Hematopoietic multipotent progenitor cell treated with erythropoietin and hydrocortisone succinate and interleukin-3 and kit ligand, for 8 days (in vitro differentiated cells): ENCODE data around the gene DCAF15.
A peak's percentile ranks its signal among the peaks of the same experiment; 100 is the strongest.

Experiments
- DNase-seq: peaks from one replicate; pipeline ENCODE4 v3.0.0-alpha.2; 2015

The DCAF15 gene

DNA sequence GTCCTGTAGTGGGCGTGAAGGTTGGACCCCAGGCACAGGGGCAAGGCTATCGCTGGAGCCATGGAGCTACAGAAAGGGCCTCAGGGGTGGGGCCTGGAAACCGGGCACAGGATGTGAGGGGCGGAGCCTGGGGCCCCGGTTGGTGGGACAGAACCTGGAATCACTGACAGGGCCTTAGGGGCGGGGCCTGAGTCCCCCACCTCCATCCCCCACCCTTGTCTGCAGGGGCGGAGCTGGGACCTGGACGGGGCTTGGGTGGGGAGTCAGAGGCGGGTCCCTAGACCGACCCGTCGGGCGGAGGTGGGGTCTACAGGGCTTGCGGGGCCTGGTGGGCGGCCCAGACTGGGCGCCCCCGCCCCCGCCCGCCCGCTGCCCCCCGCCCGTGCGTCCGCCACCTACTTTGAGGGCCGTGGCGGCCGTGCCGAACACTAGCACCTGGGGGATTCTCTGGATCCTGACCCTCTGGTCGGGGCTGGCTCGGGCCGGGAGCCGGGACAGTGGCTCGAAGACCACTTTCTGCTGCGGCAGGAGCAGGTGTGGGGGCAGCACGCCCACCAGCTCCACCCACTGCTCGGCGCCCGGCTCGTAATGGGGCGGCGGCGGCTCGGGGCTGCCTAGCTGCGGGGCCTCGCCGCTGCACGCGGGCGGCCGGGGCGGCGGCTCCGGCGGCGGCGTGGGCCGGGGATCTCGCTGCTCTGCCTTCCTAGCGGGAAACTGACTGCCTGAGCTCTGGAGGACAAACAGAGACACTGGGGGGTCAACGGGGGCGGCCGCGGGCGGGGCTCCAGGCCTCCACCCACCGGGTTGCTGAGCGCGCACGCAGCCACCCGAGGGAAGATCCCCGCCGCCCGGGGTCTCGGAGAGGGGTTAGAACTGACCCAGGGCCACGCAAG, 26.3 kb downstream of the DCAF15 start:
- peak; percentile 69 for DNase-seq

DNA sequence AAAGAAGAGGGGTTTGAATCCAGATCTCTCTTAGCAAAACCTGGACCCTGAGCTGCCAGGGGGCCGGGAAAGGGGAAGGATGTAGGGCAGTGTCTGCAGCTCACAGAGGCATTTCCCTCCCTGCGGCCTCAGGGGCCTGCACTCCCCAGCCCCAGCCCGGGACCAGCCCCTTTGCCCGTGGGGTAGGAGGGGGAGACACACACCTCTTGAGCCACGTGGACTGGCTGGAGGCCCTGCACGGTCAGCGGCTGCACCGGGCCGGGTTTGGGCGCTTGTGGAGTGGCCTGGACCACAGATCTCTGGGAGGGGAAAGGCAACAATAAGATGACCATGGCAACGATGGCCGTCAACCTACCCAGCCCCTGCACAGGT, 26.9 kb downstream of the DCAF15 start:
- DNase-seq = no peak

DNA sequence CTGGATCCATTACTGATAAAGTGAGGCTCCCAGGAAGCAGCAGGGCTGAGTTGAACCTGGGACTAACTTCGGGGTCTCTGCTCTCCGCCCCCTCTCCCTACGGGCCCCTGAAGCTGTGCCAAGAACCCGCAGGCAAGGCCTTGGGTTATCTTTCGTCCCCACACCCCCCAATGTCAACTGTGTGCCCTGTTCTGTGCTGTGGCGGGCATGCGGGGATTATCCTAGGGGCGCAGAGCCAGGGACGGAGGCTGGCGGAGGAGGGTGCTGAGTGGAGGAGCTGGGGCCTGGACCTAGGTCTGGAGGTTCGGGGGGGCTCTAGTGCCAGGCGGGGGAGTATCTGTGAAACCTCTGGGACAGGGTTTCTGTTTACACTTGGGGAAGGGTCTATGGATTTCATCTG, 27.4 kb downstream of the DCAF15 start:
- DNase-seq = peak; percentile 43

- no peak for DNase-seq
These were observed 28.0 kb downstream of the DCAF15 start for GRCh38 chr19:13980340-13980739.

DNA sequence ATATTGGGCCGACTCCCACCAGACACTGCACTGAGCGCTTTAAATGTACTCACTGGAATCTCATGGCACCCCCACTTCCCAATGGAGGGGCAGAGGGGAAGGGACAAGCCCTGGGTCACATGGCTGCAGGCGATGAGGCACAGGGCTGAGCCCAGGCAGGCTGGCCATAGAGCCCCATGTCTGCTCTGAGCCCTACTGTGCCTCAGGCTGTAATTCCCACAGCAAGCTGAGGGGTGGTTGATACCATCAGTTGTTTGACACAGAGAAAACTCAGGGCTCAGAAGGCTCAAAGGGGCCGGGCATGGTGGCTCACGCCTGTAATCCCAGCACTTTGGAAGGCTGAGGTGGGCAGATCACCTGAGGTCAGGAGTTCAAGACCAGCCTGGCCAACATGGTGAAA, 28.7 kb downstream of the DCAF15 start:
- DNase-seq = no peak

DNA sequence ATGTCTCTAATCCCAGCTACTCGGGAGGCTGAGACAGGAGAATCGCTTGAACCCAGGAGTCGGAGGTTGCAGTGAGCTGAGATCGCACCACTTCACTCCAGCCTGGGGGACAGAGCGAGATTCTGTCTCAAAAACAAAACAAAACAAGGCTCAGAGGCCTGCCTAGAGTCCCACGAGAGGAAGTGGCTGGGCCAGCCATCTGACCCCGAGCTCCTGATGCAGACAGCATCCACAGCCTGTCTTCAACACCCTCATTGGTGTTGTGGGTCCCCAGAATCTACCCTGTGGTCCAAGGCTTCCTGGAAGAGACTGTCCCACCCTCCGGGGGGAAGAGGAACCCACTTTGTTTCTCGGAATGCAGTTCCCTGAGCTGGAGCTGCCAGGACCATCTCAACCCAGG, 29.2 kb downstream of the DCAF15 start:
- no peak for DNase-seq

- DNase-seq = no peak
These were observed 29.7 kb downstream of the DCAF15 start for GRCh38 chr19:13981988-13982501.

- DNase-seq = no peak
These were observed 30.5 kb downstream of the DCAF15 start for GRCh38 chr19:13982773-13983172.

DNA sequence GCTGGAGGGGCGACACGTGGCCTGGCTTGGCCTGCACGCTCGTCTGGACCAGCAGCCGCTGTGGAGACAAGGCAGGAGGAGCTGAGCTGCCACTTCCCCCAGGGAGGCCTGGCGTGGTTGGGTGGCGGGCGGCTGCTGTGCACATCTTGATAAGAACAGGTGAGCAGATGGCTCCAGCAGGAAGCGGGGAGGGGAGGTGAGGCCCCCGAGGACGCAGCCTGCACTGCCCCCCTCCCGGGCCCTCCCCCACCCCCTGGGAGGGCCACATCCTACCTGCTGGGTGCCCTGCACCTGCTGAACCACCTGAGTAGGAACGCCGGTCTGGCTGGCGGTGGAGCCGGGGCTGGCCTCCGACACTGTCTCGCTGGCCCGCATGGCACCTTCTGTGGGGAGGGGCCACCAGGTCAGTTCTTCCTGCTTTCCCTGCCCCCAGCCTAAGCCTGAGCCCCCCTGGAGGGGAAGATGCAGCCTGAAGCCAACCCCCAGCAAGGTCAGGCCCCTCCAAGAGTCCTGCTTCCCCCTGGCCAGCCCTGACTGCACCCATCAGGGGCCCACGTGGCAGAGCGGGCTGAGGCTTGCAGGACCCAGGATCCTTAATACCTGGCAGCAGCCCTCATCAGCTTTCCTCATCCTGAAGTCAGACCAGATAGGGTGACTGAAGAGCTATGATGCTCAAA, 31.0 kb downstream of the DCAF15 start:
- no peak for DNase-seq

- DNase-seq = no peak
These were observed 31.9 kb downstream of the DCAF15 start for GRCh38 chr19:13984186-13984585.

DNA sequence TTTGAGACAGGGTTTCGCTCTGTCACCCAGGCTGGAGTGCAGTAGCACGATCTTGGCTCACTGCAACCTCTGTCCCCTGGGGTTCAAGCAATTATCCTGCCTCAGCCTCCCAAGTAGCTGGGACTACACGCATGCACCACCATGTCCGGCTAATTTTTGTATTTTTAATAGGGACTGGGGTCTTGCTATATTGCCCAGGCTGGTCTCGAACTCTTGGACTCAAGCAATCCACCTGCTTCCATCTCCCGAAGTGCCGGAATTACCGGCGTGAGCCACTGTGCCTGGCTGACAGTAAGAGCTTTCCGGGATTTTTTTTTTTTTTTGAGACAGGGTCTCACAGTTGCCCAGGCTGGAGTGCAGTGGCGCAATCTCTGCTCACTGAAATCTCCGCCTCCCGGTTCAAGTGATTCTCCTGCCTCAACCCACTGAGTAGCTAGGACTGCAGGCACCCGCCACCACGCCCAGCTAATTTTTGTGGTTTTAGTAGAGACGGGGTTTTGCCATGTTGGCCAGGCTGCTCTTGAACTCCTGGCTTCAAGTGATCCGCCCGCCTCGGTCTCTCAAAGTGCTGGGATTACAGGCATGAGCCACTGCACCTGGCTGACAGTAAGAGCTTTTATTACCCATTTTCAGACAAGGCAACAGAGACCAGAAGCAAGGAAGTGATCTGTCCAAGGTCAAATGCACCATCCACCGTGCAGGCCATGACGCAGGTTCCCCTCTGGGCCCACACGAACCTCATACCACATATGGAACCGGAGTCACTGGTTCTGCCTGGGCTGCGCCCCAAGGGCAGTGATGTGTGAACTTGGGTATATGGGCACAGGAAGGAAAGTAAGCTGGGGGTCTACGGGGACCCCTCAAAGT, 32.8 kb downstream of the DCAF15 start:
- DNase-seq = no peak

GRCh38 chr19:13985771-13986347, 33.5 kb downstream of the DCAF15 start:
- no peak for DNase-seq

GRCh38 chr19:13986348-13986904, 34.1 kb downstream of the DCAF15 start:
- peak; percentile 78 for DNase-seq

DNA sequence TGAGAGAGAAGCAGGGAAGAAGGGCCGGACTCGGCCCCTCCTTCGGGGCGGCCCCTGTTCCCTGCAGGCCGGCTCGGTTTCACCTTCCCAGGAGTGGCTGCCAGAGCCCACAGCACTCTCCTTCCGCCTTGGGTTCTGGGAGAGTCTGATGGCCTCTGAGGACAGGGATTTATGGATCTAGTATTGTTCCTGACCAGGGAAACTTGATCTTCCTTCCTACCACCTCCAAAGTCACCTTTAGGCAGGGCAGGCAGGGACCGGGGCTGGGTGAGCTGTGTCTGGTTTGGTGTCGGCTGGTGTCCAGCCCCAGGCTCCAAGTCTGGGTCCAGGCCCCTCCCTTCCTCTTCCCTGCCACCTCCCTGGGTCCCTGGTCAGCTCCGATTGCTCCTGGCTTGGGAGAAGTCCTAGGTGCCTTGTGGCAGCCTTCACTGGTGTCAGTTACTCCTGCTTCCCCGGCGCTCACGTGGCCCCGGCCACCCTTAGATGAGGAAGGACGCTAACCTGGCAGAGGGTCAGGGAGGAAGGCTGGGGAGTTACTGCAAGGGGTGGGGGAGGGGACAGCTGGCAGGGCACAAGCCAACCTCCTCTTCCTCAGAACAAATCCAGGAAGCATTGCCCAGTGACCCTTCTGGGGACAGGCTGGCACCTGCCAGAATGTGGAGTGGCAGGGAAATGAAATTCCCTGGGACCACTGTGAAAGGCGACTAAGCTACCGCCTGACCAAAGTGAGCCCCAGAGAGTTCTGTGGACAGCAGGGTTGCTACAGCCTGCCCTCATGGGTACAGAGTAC, 35.0 kb downstream of the DCAF15 start:
- no peak for DNase-seq

DNA sequence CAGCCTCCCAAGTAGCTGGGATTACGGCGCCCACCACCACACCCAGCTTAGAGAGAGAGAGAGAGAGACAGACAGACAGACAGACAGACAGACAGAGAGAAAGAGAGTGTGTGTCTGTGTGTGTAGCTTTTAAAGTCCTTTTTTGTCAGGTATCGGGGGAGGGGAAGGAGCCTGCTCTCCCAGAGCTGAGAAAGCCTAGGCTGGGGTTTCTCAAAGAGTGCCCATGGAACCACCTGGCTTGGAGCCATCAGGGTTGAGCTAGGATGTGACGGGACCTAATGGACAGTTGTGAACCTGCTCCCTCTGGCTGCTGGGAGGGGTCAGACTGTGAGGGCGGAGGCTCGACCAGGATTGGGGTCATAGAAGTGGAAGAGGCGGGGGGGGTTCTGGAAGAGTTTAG, 37.2 kb downstream of the DCAF15 start:
- no peak for DNase-seq

GRCh38 chr19:13990085-13990484, 37.8 kb downstream of the DCAF15 start:
- no peak for DNase-seq

DNA sequence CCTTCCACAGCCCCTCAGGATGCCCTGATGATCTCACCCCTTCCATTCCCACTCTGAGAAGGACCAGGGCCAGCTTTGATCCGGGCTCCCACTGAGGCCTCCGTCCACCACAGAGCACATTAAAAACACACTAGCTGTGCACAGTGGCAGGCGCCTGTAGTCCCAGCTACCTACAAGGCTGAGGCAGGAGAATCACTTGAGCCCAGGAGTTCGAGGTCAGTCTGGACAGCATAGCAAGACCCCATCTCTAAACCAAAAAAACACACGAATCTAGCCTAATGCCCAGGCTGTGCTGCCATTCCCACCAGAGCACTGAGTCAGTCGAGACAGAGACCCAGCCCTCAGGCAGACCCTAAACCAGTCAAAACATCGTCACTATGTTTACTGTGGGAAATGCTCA, 39.7 kb downstream of the DCAF15 start:
- DNase-seq = no peak

- DNase-seq = no peak
These were observed 41.4 kb downstream of the DCAF15 start for GRCh38 chr19:13993590-13994300.

GRCh38 chr19:13995017-13995728, 42.9 kb downstream of the DCAF15 start:
- DNase-seq = no peak
